GM20000 (cell line): ENCODE data around the gene SEBOX.

Experiments
- DNase-seq: peaks from one replicate; pipeline ENCODE4 v3.0.0; 2012; ENCODE audit warnings: low spot score
- CTCF ChIP-seq: IDR thresholded peaks from 2 replicates; pipeline ENCODE4 v1.5.1; 2012; ENCODE audit warnings: mild to moderate bottlenecking, control low read depth; ENCODE audit errors: extremely low read depth, missing control alignments

The SEBOX gene, protein sequence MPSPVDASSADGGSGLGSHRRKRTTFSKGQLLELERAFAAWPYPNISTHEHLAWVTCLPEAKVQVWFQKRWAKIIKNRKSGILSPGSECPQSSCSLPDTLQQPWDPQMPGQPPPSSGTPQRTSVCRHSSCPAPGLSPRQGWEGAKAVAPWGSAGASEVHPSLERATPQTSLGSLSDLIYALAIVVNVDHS

DNA sequence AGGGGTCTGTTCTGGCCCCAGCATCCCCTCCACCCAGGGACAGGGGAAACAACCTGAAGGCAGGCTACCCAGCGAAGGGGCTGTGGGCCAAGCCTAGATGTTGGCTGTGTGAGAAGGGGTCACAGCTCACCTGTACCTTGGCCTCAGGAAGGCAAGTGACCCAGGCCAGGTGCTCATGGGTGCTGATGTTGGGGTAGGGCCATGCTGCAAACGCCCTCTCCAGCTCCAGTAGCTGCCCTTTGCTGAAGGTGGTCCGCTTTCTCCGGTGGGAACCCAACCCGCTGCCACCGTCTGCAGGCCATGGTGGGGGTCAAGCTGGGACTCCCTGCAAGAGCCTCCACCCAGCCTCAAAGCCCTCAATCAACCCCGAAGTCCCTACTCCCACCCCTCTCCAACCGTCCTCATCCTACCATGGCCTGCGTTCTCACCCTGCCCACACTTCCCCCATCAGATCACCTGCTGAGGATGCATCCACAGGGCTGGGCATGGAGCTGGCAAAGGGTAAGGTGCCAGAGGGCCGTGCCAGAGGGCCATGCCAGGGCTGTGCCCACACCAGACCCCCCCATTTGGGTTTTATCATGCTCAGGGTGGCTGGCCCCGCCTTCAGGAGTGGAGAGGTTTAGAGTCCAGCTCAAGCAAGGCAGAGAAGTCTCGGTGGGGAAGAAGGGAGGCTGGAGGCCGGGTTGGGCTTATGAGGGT is at the start of gene SEBOX:
Gene SEBOX (minus strand): TSS at position 535 of the 699 bp plus-strand sequence. CDS start 48 bp downstream, at position 487.
- no peak for TF ChIP-seq CTCF
- DNase-seq, result no peak

DNA sequence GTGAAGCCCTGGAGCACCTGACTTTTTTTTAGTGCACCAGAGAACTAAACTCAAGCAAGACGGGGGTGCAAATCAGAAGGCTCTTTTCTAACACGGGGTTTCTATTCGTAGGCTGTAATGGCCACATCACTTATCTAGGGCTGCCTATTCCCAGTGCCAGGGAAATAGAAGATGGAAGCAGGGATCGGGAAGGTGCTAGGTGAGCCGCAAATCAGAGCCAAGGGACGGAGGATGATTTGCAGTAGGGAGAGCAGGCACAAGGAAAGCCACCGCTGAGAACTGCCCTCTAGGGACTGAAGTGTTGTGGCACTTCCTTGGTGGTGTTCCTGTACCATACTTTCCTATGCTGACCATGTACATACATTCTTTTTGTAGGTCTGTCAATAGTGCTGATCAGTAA is 48.8 kb upstream of the SEBOX start:
- no peak for DNase-seq
- no peak for TF ChIP-seq CTCF

DNA sequence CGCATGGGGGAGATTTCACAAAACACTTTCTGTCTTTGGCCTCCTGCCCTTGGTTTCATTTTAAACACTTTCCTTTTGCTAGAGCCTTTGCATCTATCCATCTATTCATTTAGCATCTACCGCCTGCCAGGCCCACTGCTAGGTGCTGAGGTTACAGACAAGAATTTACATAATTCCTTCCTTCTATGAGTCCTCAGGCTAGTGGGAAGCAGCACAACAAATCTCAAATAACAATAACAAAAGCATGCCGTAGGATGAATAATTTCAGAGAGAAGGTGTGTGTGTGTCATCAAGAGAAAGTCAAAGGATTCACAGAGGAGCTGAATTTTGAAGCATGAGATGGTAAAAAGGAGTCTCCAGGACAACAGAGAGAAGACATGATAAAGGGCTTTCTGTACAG is 47.1 kb upstream of the SEBOX start:
- no peak for TF ChIP-seq CTCF
- DNase-seq, result no peak

- TF ChIP-seq CTCF, result no peak
- no peak for DNase-seq
Measured at GRCh38 chr17:28407974-28408306, 42.9 kb upstream of the SEBOX start.

GRCh38 chr17:28407130-28407973 is 42.4 kb upstream of the SEBOX start:
- TF ChIP-seq CTCF, result no peak
- no peak for DNase-seq

- TF ChIP-seq CTCF, result no peak
- DNase-seq, result no peak
Measured at GRCh38 chr17:28406473-28406814, 41.4 kb upstream of the SEBOX start.
